Urinary bladder (tissue), 4 donors: ENCODE measurements around the gene LKAAEAR1. TPM values are rescaled to one million over a fixed set of nuclear protein-coding genes. Genes with fewer than 3 reads are reported as not detected.
"Not testable (repeated sequence)": the region's sequence is repeated elsewhere in the genome, so short reads cannot be mapped to it uniquely, and the experiment has no call there.

Experiments
- DNase-seq: peaks from one replicate; pipeline ENCODE4 v3.0.0-alpha.2; 2015; ENCODE audit errors: extremely low spot score
- H3K27ac ChIP-seq: one replicate; pipeline ENCODE4 v1.5.1; 2013; ENCODE audit warnings: low read depth, mild to moderate bottlenecking, moderate library complexity
- H3K36me3 ChIP-seq: one replicate; pipeline ENCODE4 v1.6.1; 2013; ENCODE audit warnings: mild to moderate bottlenecking, moderate library complexity; ENCODE audit not compliant: insufficient read depth
- H3K4me1 ChIP-seq: one replicate; pipeline ENCODE4 v1.6.1; 2013; ENCODE audit warnings: mild to moderate bottlenecking, moderate library complexity; ENCODE audit not compliant: insufficient read depth
- H3K4me3 ChIP-seq: one replicate; pipeline ENCODE4 v1.5.1; 2013; ENCODE audit warnings: low read depth, low read length
- WGBS: extraction: QIAGEN DNeasy Blood & Tissue Kit; methylation state at CpG from one replicate; pipeline ENCODE4 v1.1.7; 2013; 5-methylcytosine and 5-hydroxymethylcytosine counted together
- polyA plus RNA-seq: library from polyadenylated mRNA; stranded (reverse); fragments of 200-250 nt; gene quantifications from one replicate; pipeline ENCODE4 v1.2.3, GENCODE V29; 2013
- total RNA-seq: library from RNA; depleted of rRNA; stranded (reverse); fragments of >200 nt; gene quantifications from one replicate; pipeline ENCODE4 v1.2.3, GENCODE V29; 2014
- donor health status: healthy with polysubstance abuse.
- donor health status: healthy.

The LKAAEAR1 gene
- total and polyA plus RNA-seq, 2 donors, result 0.48 TPM; not detected in 1

- Histone ChIP-seq H3K4me3 (no peak overlapping the region), H3K36me3 (no peaks in the 10 kb centered on the region), H3K4me1 (no peaks in the 10 kb centered on the region), H3K27ac (no peak overlapping the region)
- DNase-seq, result no peak
- WGBS, result 77% methylated on average over 6 of the region's 6 CpGs
Measured at GRCh38 chr20:64096535-64096934, 12.3 kb upstream of the LKAAEAR1 start.

- H3K4me1 ChIP-seq, result no peaks in the 10 kb centered on the region
- H3K4me3 ChIP-seq, result no peak overlapping the region
- no peak overlapping the region for H3K27ac ChIP-seq
- no peaks in the 10 kb centered on the region for H3K36me3 ChIP-seq
- 82% methylated on average over 11 of the region's 11 CpGs for WGBS
- no peak for DNase-seq
Measured at GRCh38 chr20:64095927-64096326, 11.7 kb upstream of the LKAAEAR1 start.

- Histone ChIP-seq H3K4me1 (no peaks in the 10 kb centered on the region), H3K36me3 (no peaks in the 10 kb centered on the region), H3K4me3 (no peak overlapping the region), H3K27ac (no peak overlapping the region)
- DNase-seq, result no peak
- 79% methylated on average over 4 of the region's 4 CpGs for WGBS
Measured at GRCh38 chr20:64095455-64095854, 11.3 kb upstream of the LKAAEAR1 start.

DNA sequence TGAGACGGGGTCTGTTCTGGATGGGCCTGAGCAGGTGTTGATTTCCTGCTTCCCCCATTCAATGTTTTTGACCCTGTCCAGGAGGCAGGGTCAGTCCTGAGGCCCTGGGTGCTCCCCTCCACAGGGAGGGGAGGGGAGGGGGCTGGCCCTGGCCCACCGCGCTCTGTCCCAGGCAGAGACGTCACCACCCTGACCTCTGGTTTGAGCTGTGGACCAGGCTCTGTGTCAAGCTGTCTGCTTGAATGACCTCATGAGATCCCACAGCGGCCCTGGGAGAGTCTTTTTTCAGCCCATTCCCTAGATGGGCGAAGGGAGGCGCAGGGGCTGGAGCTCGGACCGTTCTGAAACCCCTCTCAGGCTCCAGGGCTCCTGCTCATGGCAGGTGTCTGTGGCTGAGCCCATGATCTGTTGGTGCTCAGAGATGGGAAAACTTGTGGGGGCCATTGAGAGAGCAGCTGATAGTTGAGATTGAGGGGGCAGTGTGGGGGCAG is 8.9 kb upstream of the LKAAEAR1 start:
- DNase-seq, result no peak
- 42% methylated on average over 9 of the region's 9 CpGs for WGBS
- H3K36me3 ChIP-seq, result no peaks in the 10 kb centered on the region
- no peak overlapping the region for H3K4me3 ChIP-seq
- H3K27ac ChIP-seq, result no peak overlapping the region
- no peaks in the 10 kb centered on the region for H3K4me1 ChIP-seq

DNA sequence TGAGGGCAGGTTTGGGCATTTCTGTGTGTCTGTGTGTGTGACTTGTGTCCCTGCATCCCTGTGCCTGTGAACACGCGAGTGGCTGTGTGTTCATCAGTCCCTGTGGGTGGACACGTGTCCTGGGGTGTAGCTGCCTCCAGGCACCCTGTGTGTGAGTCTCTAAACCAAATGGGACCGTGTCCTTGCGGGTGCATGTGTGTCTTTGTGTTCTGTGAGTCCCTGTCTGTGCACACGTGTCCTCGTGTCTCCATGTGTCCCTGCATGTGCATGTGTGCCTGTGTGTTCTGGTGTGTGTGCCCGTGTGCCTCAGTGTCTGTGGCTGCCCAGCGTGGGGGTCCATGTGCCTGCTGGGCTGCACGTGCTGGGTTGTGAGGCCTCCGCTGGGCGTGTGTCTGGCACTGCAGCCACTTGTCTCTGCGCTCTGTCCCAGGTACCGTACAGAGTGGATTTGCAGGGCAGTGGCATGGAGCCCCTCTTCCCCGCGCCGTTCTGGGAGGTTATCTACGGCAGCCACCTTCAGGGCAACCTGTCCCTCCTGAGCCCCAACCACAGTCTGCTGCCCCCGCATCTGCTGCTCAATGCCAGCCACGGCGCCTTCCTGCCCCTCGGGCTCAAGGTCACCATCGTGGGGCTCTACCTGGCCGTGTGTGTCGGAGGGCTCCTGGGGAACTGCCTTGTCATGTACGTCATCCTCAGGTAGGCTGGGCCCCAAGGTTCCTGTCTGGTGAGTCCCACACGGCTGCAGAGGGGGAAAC is 8.2 kb upstream of the LKAAEAR1 start:
- Histone ChIP-seq H3K36me3 (no peaks in the 10 kb centered on the region), H3K4me3 (no peak overlapping the region), H3K4me1 (no peaks in the 10 kb centered on the region), H3K27ac (no peak overlapping the region)
- DNase-seq, result no peak
- 53% methylated on average over 27 of the region's 27 CpGs for WGBS

- 17% methylated on average over 16 of the region's 16 CpGs for WGBS
- no peaks in the 10 kb centered on the region for H3K4me1 ChIP-seq
Measured at GRCh38 chr20:64091770-64092169, 7.6 kb upstream of the LKAAEAR1 start.

GRCh38 chr20:64091340-64091739 is 7.1 kb upstream of the LKAAEAR1 start:
- Histone ChIP-seq H3K36me3 (no peaks in the 10 kb centered on the region), H3K27ac (no peak overlapping the region), H3K4me3 (no peak overlapping the region), H3K4me1 (no peaks in the 10 kb centered on the region)
- WGBS, result 63% methylated on average over 19 of the region's 19 CpGs
- no peak for DNase-seq

More at GRCh38 chr20:64091770-64092169, 7.6 kb upstream of the LKAAEAR1 start:
- Histone ChIP-seq H3K4me3 (no peak overlapping the region), H3K36me3 (no peaks in the 10 kb centered on the region), H3K27ac (no peak overlapping the region)
- DNase-seq, result no peak

DNA sequence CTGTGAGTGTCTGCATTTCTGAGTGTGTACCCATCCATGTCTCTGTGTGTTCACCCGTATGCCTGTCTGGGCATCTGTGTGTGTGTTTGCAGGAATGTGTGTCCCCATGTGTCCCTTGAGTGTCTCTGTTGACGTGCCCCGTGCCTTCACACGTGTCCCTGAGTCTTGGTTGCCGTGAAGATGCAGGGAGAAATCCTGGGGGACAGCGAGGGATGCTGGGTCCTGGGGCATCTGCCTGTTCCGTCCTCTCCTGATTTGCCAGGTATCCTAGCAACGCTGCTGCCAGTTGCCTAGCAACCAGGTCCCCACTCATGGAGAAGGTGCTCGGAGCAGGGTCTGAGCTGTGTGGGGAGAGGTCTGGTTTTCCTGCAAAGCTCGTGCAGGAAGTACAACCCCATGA is 6.0 kb upstream of the LKAAEAR1 start:
- no peak overlapping the region for H3K4me3 ChIP-seq
- no peaks in the 10 kb centered on the region for H3K4me1 ChIP-seq
- no peak overlapping the region for H3K27ac ChIP-seq
- DNase-seq, result no peak
- WGBS, result 51% methylated on average over 10 of the region's 10 CpGs
- H3K36me3 ChIP-seq, result no peaks in the 10 kb centered on the region

DNA sequence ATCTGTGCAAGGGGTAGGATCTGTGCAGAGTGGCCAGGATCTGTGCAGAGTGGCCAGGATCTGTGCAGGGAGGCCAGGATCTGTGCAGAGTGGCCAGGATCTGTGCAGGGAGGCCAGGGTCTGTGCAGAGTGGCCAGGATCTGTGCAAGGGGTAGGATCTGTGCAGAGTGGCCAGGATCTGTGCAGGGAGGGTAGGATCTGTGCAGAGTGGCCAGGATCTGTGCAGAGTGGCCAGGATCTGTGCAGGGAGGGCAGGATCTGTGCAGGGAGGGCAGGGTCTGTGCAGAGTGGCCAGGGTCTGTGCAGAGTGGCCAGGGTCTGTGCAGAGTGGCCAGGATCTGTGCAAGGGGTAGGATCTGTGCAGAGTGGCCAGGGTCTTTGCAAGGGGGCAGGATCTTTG is 4.4 kb upstream of the LKAAEAR1 start:
- not testable (repeated sequence) for H3K4me3 ChIP-seq, H3K4me1 ChIP-seq, DNase-seq

GRCh38 chr20:64087226-64087825 is 3.1 kb upstream of the LKAAEAR1 start:
- DNase-seq, H3K4me1 ChIP-seq, H3K27ac ChIP-seq, H3K4me3 ChIP-seq, H3K36me3 ChIP-seq: not testable (repeated sequence)
- 96% methylated on average over 6 of the region's 36 CpGs for WGBS

More for the DNA sequence above, 4.4 kb upstream of the LKAAEAR1 start:
- H3K36me3 ChIP-seq, H3K27ac ChIP-seq: not testable (repeated sequence)

GRCh38 chr20:64086801-64087200 is 2.6 kb upstream of the LKAAEAR1 start:
- DNase-seq, result no peak
- WGBS, result 86% methylated on average over 8 of the region's 11 CpGs
- Histone ChIP-seq H3K27ac (no peak overlapping the region), H3K4me3 (no peak overlapping the region), H3K4me1 (no peaks in the 10 kb centered on the region), H3K36me3 (no peaks in the 10 kb centered on the region)

DNA sequence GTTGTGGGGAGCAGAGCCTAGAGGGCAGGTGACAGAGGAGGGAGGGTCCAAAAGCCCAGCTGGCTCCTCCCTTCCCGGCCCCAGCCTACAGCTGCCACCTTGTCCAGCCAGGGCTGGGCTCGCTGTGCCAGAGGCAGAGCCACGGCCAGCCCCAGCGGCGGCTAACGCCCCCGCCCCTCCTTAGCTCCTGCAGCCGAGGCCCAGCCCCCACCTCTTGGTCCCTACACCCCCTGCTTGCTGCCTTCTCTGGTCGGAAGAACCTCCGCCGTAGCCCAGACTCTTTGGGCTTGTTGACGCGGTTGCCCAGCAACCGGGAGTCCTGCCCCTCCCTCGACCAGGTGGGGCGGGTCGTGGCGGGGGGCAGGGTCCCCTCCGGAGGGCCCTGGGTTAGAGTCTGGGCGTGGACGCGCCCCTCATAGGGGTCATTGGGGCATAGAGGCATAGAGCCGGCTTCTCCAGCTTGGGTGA is 521 bp upstream of the LKAAEAR1 start:
- no peaks in the 10 kb centered on the region for H3K36me3 ChIP-seq
- H3K4me1 ChIP-seq, result no peaks in the 10 kb centered on the region
- DNase-seq, result no peak
- 9% methylated on average over 23 of the region's 23 CpGs for WGBS
- H3K27ac ChIP-seq, result no peak overlapping the region
- no peak overlapping the region for H3K4me3 ChIP-seq

GRCh38 chr20:64083378-64083803 is 807 bp downstream of the LKAAEAR1 start:
- Histone ChIP-seq H3K4me1 (peaks cover 2% of the 10 kb centered on the region), H3K36me3 (no peaks in the 10 kb centered on the region), H3K27ac (no peak overlapping the region), H3K4me3 (peak overlapping the region; percentile 35)
- DNase-seq, result no peak
- 2% methylated on average over 52 of the region's 52 CpGs for WGBS

DNA sequence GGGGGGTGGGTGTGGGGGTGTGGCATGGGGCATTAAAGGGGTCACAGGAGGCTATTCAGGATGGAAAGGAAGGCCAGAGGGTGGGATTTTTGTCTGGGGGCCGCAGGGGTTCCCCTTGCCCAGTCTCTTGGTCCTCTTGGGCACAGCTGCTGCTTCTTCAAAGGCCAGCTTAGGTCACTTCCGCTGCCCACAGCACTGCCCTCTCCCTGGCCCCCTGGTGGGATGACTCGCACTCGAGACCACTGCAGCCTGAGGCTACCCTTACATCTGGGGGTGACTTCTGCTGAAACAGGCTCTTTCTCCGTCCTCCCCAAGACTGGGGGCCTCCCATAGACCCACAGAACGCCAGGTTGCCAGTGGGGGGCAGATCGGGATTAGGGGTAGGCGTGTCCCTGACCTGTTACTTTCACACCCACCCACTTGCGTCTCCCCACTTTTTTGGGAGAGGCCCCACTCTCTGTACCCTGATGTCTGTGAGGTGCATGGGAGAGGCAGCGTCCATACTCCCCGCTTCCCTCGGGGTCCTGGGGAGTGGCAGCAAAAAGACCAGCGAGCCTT is 1.3 kb downstream of the LKAAEAR1 start:
- Histone ChIP-seq H3K27ac (no peak overlapping the region), H3K36me3 (no peaks in the 10 kb centered on the region), H3K4me1 (peaks cover 2% of the 10 kb centered on the region), H3K4me3 (no peak overlapping the region)
- WGBS, result 24% methylated on average over 13 of the region's 13 CpGs
- DNase-seq, result no peak
